Lower leg skin (tissue), 4 donors: Measurements from ENCODE around the gene WNT7B. TPM values are rescaled to one million over a fixed set of nuclear protein-coding genes. Genes with fewer than 3 reads are reported as not detected.

Experiments
- DNase-seq, 2 donors: peaks; one replicate each; pipeline ENCODE4 v3.0.0-alpha.2; 2019; ENCODE audit warnings: low spot score in 2 of 2
- H3K4me3 ChIP-seq: fragments of 200-600 bp; sonication (generic); 2 replicates; pipeline ENCODE4 v1.5.1; 2017; ENCODE audit warnings: mild to moderate bottlenecking, low read depth; ENCODE audit not compliant: poor library complexity, severe bottlenecking
- CTCF ChIP-seq, 3 donors: fragments of 450-650 bp; IDR thresholded peaks; one replicate each; pipeline ENCODE4 v1.5.1; 2016; ENCODE audit warnings: antibody characterized with exemption in 3 of 3, mild to moderate bottlenecking in 3 of 3, moderate library complexity in 2 of 3
- POLR2A ChIP-seq, 2 donors: fragments of 450-650 bp; IDR thresholded peaks; one replicate each; pipeline ENCODE4 v1.6.1; 2016 to 2017; ENCODE audit warnings: antibody characterized with exemption in 2 of 2, mild to moderate bottlenecking in 1 of 2, moderate library complexity in 1 of 2
- WGBS, 2 donors: methylation state at CpG; one replicate each; pipeline ENCODE4 v1.1.5; 2018; 5-methylcytosine and 5-hydroxymethylcytosine counted together
- intact Hi-C: fragments of 100-400 bp; cut with DNase I; formaldehyde crosslinking; loops from one replicate; pipeline ENCODE4 v1.15.0; 2023; ENCODE audit warnings: low total_unique reads
- total RNA-seq, 4 donors: library from RNA; depleted of rRNA; stranded (reverse); fragments of >200 nt; gene quantifications; one replicate each; pipeline ENCODE4 v1.1.0, GENCODE V29; 2016

Gene WNT7B
- total RNA-seq, 4 donors from 2014 or later = 26.4 to 39.9 (median 33.9) TPM

GRCh38 chr22:45932071-45932470 is 44.9 kb downstream of the WNT7B start:
- WGBS, 2 donors = 59 to 66% methylated on average over 6 of the region's 6 CpGs
- no peak for DNase-seq
- intact Hi-C loops = no loop called here
- H3K4me3 ChIP-seq = no peak overlapping the region
- TF ChIP-seq CTCF (IDR thresholded peaks at IDR 0.05) = no peak
- TF ChIP-seq POLR2A (IDR thresholded peaks at IDR 0.05) = no peak

- intact Hi-C loops = no loop called here
- TF ChIP-seq CTCF (IDR thresholded peaks at IDR 0.05) (no peak), POLR2A (IDR thresholded peaks at IDR 0.05) (no peak)
- no peak for DNase-seq
- no peak overlapping the region for H3K4me3 ChIP-seq
- 79 to 86% methylated on average over 29 to 38 of the region's 38 CpGs for WGBS, 2 donors
Observed at GRCh38 chr22:45931042-45931441, 45.9 kb downstream of the WNT7B start.

- intact Hi-C loops = no loop called here
- H3K4me3 ChIP-seq = no peak overlapping the region
- TF ChIP-seq CTCF (IDR thresholded peaks at IDR 0.05) = no peak
- no peak for TF ChIP-seq POLR2A (IDR thresholded peaks at IDR 0.05)
- no peak for DNase-seq
- WGBS, 2 donors = 24 to 33% methylated on average over 14 of the region's 14 CpGs
Observed at GRCh38 chr22:45930324-45930723, 46.6 kb downstream of the WNT7B start.

- TF ChIP-seq POLR2A (IDR thresholded peaks at IDR 0.05) (no peak), CTCF (IDR thresholded peaks at IDR 0.05) (no peak)
- DNase-seq = no peak
- WGBS, 2 donors = 79 to 94% methylated on average over 4 of the region's 4 CpGs
- H3K4me3 ChIP-seq = no peak overlapping the region
- intact Hi-C loops = no loop called here
Observed at GRCh38 chr22:45929649-45930048, 47.3 kb downstream of the WNT7B start.

GRCh38 chr22:45928726-45929368 is 48.1 kb downstream of the WNT7B start:
- no peak for DNase-seq
- intact Hi-C loops = no loop called here

More at GRCh38 chr22:45928726-45929368, 48.1 kb downstream of the WNT7B start:
- 75 to 84% methylated on average over 10 of the region's 10 CpGs for WGBS, 2 donors
- H3K4me3 ChIP-seq = no peak overlapping the region
- TF ChIP-seq POLR2A (IDR thresholded peaks at IDR 0.05) = no peak
- no peak for TF ChIP-seq CTCF (IDR thresholded peaks at IDR 0.05)
